IMR-90 (cell line): ENCODE data around the gene NTMT1.

ENCODE experiments used
- CTCF ChIP-seq: conservative IDR thresholded peaks from 2 replicates; pipeline ENCODE4 v1.5.1; 2012; ENCODE audit warnings: mild to moderate bottlenecking, low read depth, low read length, improper control_type of control experiment
- MXI1 ChIP-seq: IDR thresholded peaks from 2 replicates; pipeline ENCODE4 v1.6.1; 2012; ENCODE audit warnings: low read depth, mild to moderate bottlenecking, low read length, moderate library complexity, borderline replicate concordance
- POLR2A ChIP-seq: IDR thresholded peaks from 2 replicates; pipeline ENCODE4 v1.6.1; 2012; ENCODE audit warnings: mild to moderate bottlenecking, low read depth, low read length

- TF ChIP-seq CTCF (no peak), POLR2A (no peak), MXI1 (no peak)
These were observed 38.9 kb downstream of the NTMT1 start for GRCh38 chr9:129664746-129665388.
